OCI-LY7 (cell line): Measurements from ENCODE around the gene SCRN3.

ENCODE experiments used
- CTCF ChIP-seq: fragments of 200-600 bp; sonication (generic); conservative IDR thresholded peaks from 2 replicates; pipeline ENCODE4 v1.5.1; 2014; ENCODE audit warnings: mild to moderate bottlenecking, antibody characterized with exemption, low read length, moderate library complexity, mixed read lengths
- EZH2phosphoT487 ChIP-seq: fragments of 200-600 bp; sonication (generic); IDR thresholded peaks from 2 replicates; pipeline ENCODE4 v1.6.1; 2018; ENCODE audit warnings: low read depth, borderline replicate concordance, mild to moderate bottlenecking, mixed run types, antibody characterized with exemption, low read length, moderate library complexity, mixed read lengths

DNA sequence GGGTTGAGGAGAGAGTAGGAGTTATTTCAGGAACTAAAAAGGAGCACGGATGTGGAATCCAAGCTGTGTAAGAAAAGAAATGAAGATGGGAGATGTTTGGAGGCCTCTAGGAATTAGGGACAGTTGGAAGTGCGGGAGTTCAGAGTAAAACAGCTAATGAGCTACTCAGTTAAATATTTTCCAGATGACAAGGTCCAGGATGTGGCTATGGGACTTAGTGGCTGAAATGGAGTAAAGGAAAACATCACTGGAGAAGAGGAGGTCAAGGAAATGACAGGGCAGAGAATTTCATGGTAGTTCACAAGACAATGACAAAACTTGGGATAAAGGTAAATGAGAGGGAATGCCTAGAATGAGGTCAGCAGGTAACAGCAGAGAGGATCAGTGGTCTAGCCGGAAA lies 78.3 kb downstream of the SCRN3 start:
- TF ChIP-seq CTCF (no peak), EZH2phosphoT487 (no peak)
